Measurements from ENCODE around the gene NPAT.

DNA sequence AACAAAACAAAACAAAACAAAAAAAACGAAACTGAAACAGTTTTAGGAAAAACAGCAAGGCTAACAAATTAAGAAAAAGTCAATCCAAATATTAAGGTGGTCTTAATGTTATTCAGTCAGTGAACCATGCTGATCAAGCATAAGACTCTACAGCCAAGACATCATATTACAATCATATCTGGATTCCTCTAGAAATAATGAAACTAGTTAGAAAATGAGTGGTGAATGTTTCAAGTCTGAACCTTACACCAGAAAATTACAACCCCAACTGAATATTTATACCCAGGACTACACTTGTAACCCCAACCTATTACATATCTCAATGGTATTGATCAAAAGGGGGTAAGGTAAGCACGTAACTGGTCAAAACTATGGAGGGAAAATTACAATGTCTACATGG lies 52.3 kb downstream of the NPAT start:
- TF ChIP-seq CTCF (IDR thresholded peaks at IDR 0.05 in 8 of 11, conservative IDR thresholded peaks at IDR 0.05 in 3 of 11) (no peak), POLR2AphosphoS5 (IDR thresholded peaks at IDR 0.05) (no peak)
